SK-N-SH treated with all-trans-retinoic acid at 6 μM for 48 hours (cell line): Measurements from ENCODE around the gene DYNLL1.

Source experiments
- ARNTL ChIP-seq: fragments of 450-650 bp; formaldehyde crosslinking; IDR thresholded peaks from 2 replicates; pipeline ENCODE4 v1.5.0; 2020; ENCODE audit warnings: low read depth, mild to moderate bottlenecking, moderate library complexity, borderline replicate concordance
- CSDC2 ChIP-seq: fragments of 250-450 bp; sonication (Bioruptor Pico); IDR thresholded peaks from 2 replicates; pipeline ENCODE4 v1.5.0; 2020; ENCODE audit warnings: mild to moderate bottlenecking, moderate library complexity
- ESRRG ChIP-seq: fragments of 250-450 bp; sonication (Bioruptor Pico); IDR thresholded peaks from 2 replicates; pipeline ENCODE4 v1.6.1; 2021; ENCODE audit warnings: mild to moderate bottlenecking
- GLIS3 ChIP-seq: fragments of 250-450 bp; sonication (Bioruptor Pico); IDR thresholded peaks from 2 replicates; pipeline ENCODE4 v1.5.0; 2020; ENCODE audit warnings: mild to moderate bottlenecking, moderate library complexity
- ISL1 ChIP-seq: fragments of 250-450 bp; sonication (Bioruptor Pico); IDR thresholded peaks from 2 replicates; pipeline ENCODE4 v2.1.2; 2022; ENCODE audit warnings: mild to moderate bottlenecking, moderate library complexity
- SNAI2 ChIP-seq: fragments of 250-450 bp; sonication (Bioruptor Pico); IDR thresholded peaks from 2 replicates; pipeline ENCODE4 v1.5.0; 2020; ENCODE audit warnings: mild to moderate bottlenecking, moderate library complexity
- TCF4 ChIP-seq: fragments of 250-450 bp; sonication (Bioruptor Pico); IDR thresholded peaks from 2 replicates; pipeline ENCODE4 v1.8.0; 2021; ENCODE audit warnings: mild to moderate bottlenecking, moderate library complexity, borderline replicate concordance
- ZC3H10 ChIP-seq: fragments of 250-450 bp; sonication (Bioruptor Pico); IDR thresholded peaks from 2 replicates; pipeline ENCODE4 v1.5.1; 2021; ENCODE audit warnings: mild to moderate bottlenecking, moderate library complexity
- ZNF565 ChIP-seq: fragments of 450-650 bp; formaldehyde crosslinking; conservative IDR thresholded peaks from 2 replicates; pipeline ENCODE4 v1.5.0; 2020; ENCODE audit warnings: low read depth, mild to moderate bottlenecking, moderate library complexity
- TF ChIP-seq, protein P1 (sequence below): fragments of 250-450 bp; sonication (Bioruptor Pico); IDR thresholded peaks from 2 replicates; pipeline ENCODE4 v1.5.1; 2020; ENCODE audit warnings: low read depth, mild to moderate bottlenecking, moderate library complexity
- TF ChIP-seq, protein P2 (sequence below): fragments of 250-450 bp; sonication (Bioruptor Pico); IDR thresholded peaks from 2 replicates; pipeline ENCODE4 v1.5.1; 2021; ENCODE audit warnings: mild to moderate bottlenecking, moderate library complexity

DNA sequence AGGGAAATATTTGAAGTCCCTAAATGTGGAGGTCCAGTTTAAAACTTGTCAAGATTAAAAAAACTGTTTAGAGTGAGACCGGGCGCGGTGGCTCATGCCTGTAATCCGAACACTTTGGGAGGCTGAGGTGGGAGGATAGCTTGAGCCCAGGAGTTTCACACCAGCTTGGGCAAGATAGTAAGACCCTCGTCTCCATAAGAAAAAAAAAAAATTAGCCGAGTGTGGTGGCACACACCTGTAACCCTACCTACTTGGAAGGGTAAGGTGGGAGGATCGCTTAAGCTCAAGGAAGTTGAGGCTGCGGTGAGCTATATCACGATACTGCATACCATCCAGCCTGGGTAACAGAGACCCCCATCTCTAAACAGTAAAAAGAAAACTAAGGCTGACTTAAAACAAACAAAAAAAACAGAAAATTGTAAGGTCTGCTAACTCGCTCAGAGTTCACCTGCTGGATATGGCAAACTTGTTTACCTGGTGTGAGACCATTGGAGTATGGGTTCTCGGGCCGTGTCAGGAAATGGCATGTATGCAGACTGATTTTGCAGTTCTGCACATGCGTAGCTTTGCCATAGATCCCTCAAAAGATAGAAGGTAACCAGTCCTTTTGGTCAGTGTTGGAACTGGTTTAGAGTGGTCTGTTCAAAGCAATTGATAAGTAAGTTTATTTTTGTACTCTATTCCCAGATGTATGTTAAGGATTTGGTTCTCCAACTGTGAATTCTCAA, 40.3 kb downstream of the DYNLL1 start:
- TF ChIP-seq GLIS3 (CRISPR knock-in tag) = no peak
- no peak for TF ChIP-seq ESRRG (CRISPR knock-in tag)
- TF ChIP-seq SNAI2 (CRISPR knock-in tag) = no peak
- no peak for TF ChIP-seq ZNF565 (CRISPR knock-in tag)
- TF ChIP-seq ARNTL = no peak
- no peak for TF ChIP-seq ISL1
- TF ChIP-seq CSDC2 (CRISPR knock-in tag) = no peak
- no peak for TF ChIP-seq ZC3H10 (CRISPR knock-in tag)
- no peak for TF ChIP-seq TCF4 (CRISPR knock-in tag)
- TF ChIP-seq, protein P1, sequence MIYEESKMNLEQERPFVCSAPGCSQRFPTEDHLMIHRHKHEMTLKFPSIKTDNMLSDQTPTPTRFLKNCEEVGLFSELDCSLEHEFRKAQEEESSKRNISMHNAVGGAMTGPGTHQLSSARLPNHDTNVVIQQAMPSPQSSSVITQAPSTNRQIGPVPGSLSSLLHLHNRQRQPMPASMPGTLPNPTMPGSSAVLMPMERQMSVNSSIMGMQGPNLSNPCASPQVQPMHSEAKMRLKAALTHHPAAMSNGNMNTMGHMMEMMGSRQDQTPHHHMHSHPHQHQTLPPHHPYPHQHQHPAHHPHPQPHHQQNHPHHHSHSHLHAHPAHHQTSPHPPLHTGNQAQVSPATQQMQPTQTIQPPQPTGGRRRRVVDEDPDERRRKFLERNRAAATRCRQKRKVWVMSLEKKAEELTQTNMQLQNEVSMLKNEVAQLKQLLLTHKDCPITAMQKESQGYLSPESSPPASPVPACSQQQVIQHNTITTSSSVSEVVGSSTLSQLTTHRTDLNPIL = no peak
- TF ChIP-seq, protein P2, sequence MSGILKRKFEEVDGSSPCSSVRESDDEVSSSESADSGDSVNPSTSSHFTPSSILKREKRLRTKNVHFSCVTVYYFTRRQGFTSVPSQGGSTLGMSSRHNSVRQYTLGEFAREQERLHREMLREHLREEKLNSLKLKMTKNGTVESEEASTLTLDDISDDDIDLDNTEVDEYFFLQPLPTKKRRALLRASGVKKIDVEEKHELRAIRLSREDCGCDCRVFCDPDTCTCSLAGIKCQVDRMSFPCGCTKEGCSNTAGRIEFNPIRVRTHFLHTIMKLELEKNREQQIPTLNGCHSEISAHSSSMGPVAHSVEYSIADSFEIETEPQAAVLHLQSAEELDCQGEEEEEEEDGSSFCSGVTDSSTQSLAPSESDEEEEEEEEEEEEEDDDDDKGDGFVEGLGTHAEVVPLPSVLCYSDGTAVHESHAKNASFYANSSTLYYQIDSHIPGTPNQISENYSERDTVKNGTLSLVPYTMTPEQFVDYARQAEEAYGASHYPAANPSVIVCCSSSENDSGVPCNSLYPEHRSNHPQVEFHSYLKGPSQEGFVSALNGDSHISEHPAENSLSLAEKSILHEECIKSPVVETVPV (CRISPR knock-in tag) = no peak
